Measurements from ENCODE around the gene TRMT61A.

- no peak for TF ChIP-seq POLR2AphosphoS5 (IDR thresholded peaks at IDR 0.05; ENCODE audit: low read depth, low read length)
- TF ChIP-seq POLR2A (IDR thresholded peaks at IDR 0.05; ENCODE audit: low read depth, low read length) = no peak
- no peak for TF ChIP-seq TAF1 (IDR thresholded peaks at IDR 0.05; ENCODE audit: borderline replicate concordance, low read depth, low read length)
Observed at GRCh38 chr14:103533999-103534575, 5.1 kb downstream of the TRMT61A start.

All from GM12892 (cell line).